Transverse colon (tissue), 4 donors: ENCODE measurements around the gene ETHE1.

Source experiments
- EP300 ChIP-seq: sonication (generic); formaldehyde crosslinking; IDR thresholded peaks from one replicate; pipeline ENCODE4 v1.6.1; 2017; ENCODE audit warnings: antibody characterized with exemption, low read depth
- POLR2A ChIP-seq: fragments of 450-650 bp; IDR thresholded peaks from one replicate; pipeline ENCODE4 v1.6.1; 2016; ENCODE audit warnings: antibody characterized with exemption, mild to moderate bottlenecking, moderate library complexity
- POLR2AphosphoS5 ChIP-seq, 3 donors: sonication (generic); formaldehyde crosslinking; IDR thresholded peaks; one replicate each; pipeline ENCODE4 v1.6.1; 2016; ENCODE audit warnings: antibody characterized with exemption in 3 of 3
- TF ChIP-seq, protein P1 (sequence below), 5 experiments: fragments of 200-600 bp in 3 of 5; fragments of 450-650 bp in 2 of 5; sonication (generic) in 3 of 5; IDR thresholded peaks; 1 replicate in 2 of 5; 2 replicates in 3 of 5; pipeline ENCODE4 v1.5.1; 2016 to 2017; ENCODE audit warnings: antibody characterized with exemption in 5 of 5, inconsistent platforms in 3 of 5, mild to moderate bottlenecking in 2 of 5, moderate library complexity in 1 of 5

- TF ChIP-seq POLR2AphosphoS5 (IDR thresholded peaks at IDR 0.05) (no peak), EP300 (no peak), POLR2A (no peak)
- TF ChIP-seq, protein P1, sequence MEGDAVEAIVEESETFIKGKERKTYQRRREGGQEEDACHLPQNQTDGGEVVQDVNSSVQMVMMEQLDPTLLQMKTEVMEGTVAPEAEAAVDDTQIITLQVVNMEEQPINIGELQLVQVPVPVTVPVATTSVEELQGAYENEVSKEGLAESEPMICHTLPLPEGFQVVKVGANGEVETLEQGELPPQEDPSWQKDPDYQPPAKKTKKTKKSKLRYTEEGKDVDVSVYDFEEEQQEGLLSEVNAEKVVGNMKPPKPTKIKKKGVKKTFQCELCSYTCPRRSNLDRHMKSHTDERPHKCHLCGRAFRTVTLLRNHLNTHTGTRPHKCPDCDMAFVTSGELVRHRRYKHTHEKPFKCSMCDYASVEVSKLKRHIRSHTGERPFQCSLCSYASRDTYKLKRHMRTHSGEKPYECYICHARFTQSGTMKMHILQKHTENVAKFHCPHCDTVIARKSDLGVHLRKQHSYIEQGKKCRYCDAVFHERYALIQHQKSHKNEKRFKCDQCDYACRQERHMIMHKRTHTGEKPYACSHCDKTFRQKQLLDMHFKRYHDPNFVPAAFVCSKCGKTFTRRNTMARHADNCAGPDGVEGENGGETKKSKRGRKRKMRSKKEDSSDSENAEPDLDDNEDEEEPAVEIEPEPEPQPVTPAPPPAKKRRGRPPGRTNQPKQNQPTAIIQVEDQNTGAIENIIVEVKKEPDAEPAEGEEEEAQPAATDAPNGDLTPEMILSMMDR (IDR thresholded peaks at IDR 0.05): no peak
Observed at GRCh38 chr19:43505186-43505456, 21.9 kb downstream of the ETHE1 start.
